Measurements from ENCODE around the gene PIEZO2.

Gene PIEZO2

DNA sequence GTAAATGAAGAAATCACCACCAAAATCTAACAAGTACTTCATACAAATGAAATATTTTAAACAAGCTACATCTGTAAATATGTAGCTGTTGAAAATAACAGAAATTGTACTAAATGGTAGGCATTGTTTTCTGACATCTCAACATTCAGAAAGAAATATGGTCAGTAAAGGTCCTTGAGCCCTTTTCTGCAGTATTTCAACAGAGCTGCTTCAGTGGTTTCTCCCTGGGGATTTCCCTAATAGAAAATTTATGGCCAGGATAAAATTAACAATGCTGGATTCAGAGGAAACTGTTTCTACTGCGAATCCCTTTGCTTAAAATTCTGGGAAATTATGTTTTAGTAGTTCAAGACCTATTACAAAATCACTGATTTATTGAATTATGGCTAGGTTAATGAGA lies 256.6 kb downstream of the PIEZO2 start (continued):
- TF ChIP-seq ZSCAN23 (tag by site-specific recombination; IDR thresholded peaks at IDR 0.05) = no peak

DNA sequence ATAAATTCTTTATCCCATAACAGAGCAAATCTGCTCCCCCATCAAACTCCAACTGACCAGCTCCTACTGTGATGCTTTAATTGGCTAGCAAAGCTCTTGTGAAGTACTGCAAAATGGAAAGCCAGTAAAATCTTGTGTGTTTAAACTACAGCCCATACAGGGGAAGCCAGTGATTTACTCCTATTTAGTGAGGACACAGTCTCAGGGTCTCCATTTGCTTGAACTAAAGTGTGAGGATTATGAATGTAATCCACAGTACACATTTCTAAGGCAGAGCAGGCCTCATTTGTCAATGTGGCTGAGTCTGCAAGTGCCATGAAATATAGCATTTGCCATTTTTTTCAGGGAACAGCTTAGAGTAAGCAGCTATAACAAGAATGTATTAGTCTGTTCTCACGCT lies 259.3 kb downstream of the PIEZO2 start:
- Histone ChIP-seq H3K4me3 (ENCODE audit: low read depth, low read length) (no peak overlapping the region), H3K27ac (ENCODE audit: extremely low read depth, low read depth, low read length) (no peak overlapping the region), H3K9me3 (ENCODE audit: control insufficient read depth, insufficient read depth, low read depth, low read length) (no peaks in the 10 kb centered on the region), H3K4me1 (ENCODE audit: control insufficient read depth, insufficient read depth, low read length) (0 out of 2 replicates have a peak, but pooled peaks cover 2% of the 10 kb centered on the region), H3K36me3 (ENCODE audit: control insufficient read depth in 2 of 2, insufficient read depth in 1 of 2, low read length in 2 of 2) (no peaks in the 10 kb centered on the region)
- CTCF ChIA-PET = no interaction called here
- TF ChIP-seq ZNF560 (tag by site-specific recombination; IDR thresholded peaks at IDR 0.05; ENCODE audit: borderline replicate concordance) (no peak), ZNF654 (tag by site-specific recombination; IDR thresholded peaks at IDR 0.05; ENCODE audit: low read depth) (no peak), ZNF521 (tag by site-specific recombination; IDR thresholded peaks at IDR 0.05) (no peak), ZNF248 (tag by site-specific recombination; IDR thresholded peaks at IDR 0.05) (no peak)
- TF ChIP-seq, protein P1, sequence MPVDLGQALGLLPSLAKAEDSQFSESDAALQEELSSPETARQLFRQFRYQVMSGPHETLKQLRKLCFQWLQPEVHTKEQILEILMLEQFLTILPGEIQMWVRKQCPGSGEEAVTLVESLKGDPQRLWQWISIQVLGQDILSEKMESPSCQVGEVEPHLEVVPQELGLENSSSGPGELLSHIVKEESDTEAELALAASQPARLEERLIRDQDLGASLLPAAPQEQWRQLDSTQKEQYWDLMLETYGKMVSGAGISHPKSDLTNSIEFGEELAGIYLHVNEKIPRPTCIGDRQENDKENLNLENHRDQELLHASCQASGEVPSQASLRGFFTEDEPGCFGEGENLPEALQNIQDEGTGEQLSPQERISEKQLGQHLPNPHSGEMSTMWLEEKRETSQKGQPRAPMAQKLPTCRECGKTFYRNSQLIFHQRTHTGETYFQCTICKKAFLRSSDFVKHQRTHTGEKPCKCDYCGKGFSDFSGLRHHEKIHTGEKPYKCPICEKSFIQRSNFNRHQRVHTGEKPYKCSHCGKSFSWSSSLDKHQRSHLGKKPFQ (tag by site-specific recombination; IDR thresholded peaks at IDR 0.05) = no peak
- TF ChIP-seq, protein P2, sequence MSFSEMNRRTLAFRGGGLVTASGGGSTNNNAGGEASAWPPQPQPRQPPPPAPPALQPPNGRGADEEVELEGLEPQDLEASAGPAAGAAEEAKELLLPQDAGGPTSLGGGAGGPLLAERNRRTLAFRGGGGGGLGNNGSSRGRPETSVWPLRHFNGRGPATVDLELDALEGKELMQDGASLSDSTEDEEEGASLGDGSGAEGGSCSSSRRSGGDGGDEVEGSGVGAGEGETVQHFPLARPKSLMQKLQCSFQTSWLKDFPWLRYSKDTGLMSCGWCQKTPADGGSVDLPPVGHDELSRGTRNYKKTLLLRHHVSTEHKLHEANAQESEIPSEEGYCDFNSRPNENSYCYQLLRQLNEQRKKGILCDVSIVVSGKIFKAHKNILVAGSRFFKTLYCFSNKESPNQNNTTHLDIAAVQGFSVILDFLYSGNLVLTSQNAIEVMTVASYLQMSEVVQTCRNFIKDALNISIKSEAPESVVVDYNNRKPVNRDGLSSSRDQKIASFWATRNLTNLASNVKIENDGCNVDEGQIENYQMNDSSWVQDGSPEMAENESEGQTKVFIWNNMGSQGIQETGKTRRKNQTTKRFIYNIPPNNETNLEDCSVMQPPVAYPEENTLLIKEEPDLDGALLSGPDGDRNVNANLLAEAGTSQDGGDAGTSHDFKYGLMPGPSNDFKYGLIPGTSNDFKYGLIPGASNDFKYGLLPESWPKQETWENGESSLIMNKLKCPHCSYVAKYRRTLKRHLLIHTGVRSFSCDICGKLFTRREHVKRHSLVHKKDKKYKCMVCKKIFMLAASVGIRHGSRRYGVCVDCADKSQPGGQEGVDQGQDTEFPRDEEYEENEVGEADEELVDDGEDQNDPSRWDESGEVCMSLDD (tag by site-specific recombination; IDR thresholded peaks at IDR 0.05) = no peak
- POLR2A ChIA-PET = no interaction called here

DNA sequence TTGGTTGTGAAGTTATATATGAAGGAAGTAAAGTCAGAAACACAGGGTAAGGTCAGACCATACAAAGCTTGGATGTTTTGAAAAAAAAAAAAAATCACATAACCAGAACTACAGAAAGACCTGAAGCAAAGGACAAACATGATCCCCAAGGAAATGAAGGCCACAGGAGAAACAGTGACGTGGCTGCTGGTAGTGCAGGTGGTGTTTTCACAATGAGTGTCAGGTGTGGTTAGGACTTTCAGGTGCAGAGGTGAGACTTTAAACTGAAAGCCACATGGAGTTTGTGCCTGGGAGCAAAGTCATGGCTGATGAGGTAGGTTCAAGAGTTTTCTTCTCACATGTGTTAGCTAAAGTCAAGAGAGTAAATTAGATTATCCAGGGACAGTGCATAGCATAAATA lies 270.7 kb downstream of the PIEZO2 start:
- TF ChIP-seq ZNF302 (tag by site-specific recombination; IDR thresholded peaks at IDR 0.05; ENCODE audit: low read depth) = no peak
- TF ChIP-seq ZNF394 (tag by site-specific recombination; IDR thresholded peaks at IDR 0.05; ENCODE audit: borderline replicate concordance) = no peak
- CTCF ChIA-PET = no interaction called here
- H3K27ac ChIP-seq (ENCODE audit: extremely low read depth, low read depth, low read length) = no peak overlapping the region
- no peaks in the 10 kb centered on the region; a peak in 1 of 3 replicates for H3K36me3 ChIP-seq (ENCODE audit: control insufficient read depth in 2 of 2, insufficient read depth in 1 of 2, low read length in 2 of 2)
- H3K4me1 ChIP-seq (ENCODE audit: control insufficient read depth, insufficient read depth, low read length) = no peaks in the 10 kb centered on the region
- H3K4me3 ChIP-seq (ENCODE audit: low read depth, low read length) = no peak overlapping the region
- no peaks in the 10 kb centered on the region for H3K9me3 ChIP-seq (ENCODE audit: control insufficient read depth, insufficient read depth, low read depth, low read length)
- POLR2A ChIA-PET = no interaction called here

DNA sequence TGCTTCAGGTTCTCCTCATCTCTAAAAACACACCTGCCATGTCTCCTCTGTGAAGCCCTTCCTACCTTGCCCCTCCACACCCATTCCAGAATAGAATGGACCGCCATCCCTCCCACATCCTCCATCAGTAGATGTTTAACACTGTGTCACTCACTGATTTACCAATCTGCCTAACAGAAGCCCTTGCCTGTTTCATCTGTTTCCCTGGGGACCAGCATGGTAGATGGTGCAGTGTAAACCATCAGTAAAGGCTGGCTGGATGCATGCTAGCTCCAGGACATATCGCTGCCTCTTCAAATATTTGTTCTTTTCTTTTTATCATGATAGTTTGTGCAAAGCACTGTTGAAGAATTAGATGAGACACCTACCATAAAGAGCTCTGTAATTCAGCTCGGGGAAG lies 271.4 kb downstream of the PIEZO2 start:
- no peak for TF ChIP-seq ZNF501 (tag by site-specific recombination; IDR thresholded peaks at IDR 0.05)
- TF ChIP-seq TRIM28 (IDR thresholded peaks at IDR 0.05; ENCODE audit: borderline replicate concordance, low read length) = no peak
- no peaks in the 10 kb centered on the region; a peak in 1 of 3 replicates for H3K36me3 ChIP-seq (ENCODE audit: control insufficient read depth in 2 of 2, insufficient read depth in 1 of 2, low read length in 2 of 2)
- no peaks in the 10 kb centered on the region for H3K9me3 ChIP-seq (ENCODE audit: control insufficient read depth, insufficient read depth, low read depth, low read length)
- no peaks in the 10 kb centered on the region for H3K4me1 ChIP-seq (ENCODE audit: control insufficient read depth, insufficient read depth, low read length)
- H3K4me3 ChIP-seq (ENCODE audit: low read depth, low read length) = no peak overlapping the region
- H3K27ac ChIP-seq (ENCODE audit: extremely low read depth, low read depth, low read length) = no peak overlapping the region
- CTCF ChIA-PET = interaction anchor here (1.0 kb wide), 1 partner anchor 276 kb away, joined by 5 read pairs; no protein-coding TSS in a partner anchor
- POLR2A ChIA-PET = no interaction called here

DNA sequence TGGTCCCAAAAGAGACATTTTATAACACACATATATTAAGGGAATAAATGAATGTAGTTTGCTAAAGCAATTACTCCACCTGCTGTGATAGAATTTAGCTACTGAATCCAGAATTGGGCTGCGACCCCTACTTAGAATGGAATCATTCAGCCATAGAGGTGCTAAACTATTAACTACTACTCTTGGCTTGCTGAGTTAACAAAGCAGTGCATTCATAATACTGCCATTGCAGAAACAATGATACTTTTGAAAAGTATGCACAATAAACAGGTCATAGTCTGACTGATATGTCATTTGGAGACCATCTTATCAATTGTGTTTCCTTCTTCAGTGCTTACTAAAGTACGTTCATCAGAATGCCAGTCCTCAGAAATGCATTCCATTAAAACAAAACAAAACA lies 273.6 kb downstream of the PIEZO2 start:
- Histone ChIP-seq H3K9me3 (ENCODE audit: control insufficient read depth, insufficient read depth, low read depth, low read length) (no peaks in the 10 kb centered on the region), H3K27ac (ENCODE audit: extremely low read depth, low read depth, low read length) (no peak overlapping the region), H3K4me1 (ENCODE audit: control insufficient read depth, insufficient read depth, low read length) (no peaks in the 10 kb centered on the region), H3K4me3 (ENCODE audit: low read depth, low read length) (no peak overlapping the region), H3K36me3 (ENCODE audit: control insufficient read depth in 2 of 2, insufficient read depth in 1 of 2, low read length in 2 of 2) (no peaks in the 10 kb centered on the region; a peak in 1 of 3 replicates)
- POLR2A ChIA-PET = no interaction called here
- CTCF ChIA-PET = interaction anchor here (0.9 kb wide), 1 partner anchor 25 kb away, joined by 4 read pairs; no protein-coding TSS in a partner anchor
- TF ChIP-seq, protein P3, sequence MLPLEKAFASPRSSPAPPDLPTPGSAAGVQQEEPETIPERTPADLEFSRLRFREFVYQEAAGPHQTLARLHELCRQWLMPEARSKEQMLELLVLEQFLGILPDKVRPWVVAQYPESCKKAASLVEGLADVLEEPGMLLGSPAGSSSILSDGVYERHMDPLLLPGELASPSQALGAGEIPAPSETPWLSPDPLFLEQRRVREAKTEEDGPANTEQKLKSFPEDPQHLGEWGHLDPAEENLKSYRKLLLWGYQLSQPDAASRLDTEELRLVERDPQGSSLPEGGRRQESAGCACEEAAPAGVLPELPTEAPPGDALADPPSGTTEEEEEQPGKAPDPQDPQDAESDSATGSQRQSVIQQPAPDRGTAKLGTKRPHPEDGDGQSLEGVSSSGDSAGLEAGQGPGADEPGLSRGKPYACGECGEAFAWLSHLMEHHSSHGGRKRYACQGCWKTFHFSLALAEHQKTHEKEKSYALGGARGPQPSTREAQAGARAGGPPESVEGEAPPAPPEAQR (tag by site-specific recombination; IDR thresholded peaks at IDR 0.05) = no peak
- TF ChIP-seq, protein P4, sequence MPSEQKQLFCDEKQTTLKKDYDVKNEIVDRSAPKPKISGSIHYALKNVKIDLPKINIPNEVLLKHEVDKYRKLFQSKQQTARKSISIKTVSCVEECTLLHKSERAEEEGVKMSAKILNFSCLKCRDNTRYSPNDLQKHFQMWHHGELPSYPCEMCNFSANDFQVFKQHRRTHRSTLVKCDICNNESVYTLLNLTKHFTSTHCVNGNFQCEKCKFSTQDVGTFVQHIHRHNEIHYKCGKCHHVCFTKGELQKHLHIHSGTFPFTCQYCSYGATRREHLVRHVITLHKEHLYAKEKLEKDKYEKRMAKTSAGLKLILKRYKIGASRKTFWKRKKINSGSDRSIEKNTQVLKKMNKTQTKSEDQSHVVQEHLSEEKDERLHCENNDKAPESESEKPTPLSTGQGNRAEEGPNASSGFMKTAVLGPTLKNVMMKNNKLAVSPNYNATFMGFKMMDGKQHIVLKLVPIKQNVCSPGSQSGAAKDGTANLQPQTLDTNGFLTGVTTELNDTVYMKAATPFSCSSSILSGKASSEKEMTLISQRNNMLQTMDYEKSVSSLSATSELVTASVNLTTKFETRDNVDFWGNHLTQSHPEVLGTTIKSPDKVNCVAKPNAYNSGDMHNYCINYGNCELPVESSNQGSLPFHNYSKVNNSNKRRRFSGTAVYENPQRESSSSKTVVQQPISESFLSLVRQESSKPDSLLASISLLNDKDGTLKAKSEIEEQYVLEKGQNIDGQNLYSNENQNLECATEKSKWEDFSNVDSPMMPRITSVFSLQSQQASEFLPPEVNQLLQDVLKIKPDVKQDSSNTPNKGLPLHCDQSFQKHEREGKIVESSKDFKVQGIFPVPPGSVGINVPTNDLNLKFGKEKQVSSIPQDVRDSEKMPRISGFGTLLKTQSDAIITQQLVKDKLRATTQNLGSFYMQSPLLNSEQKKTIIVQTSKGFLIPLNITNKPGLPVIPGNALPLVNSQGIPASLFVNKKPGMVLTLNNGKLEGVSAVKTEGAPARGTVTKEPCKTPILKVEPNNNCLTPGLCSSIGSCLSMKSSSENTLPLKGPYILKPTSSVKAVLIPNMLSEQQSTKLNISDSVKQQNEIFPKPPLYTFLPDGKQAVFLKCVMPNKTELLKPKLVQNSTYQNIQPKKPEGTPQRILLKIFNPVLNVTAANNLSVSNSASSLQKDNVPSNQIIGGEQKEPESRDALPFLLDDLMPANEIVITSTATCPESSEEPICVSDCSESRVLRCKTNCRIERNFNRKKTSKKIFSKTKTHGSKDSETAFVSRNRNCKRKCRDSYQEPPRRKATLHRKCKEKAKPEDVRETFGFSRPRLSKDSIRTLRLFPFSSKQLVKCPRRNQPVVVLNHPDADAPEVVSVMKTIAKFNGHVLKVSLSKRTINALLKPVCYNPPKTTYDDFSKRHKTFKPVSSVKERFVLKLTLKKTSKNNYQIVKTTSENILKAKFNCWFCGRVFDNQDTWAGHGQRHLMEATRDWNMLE (tag by site-specific recombination; conservative IDR thresholded peaks at IDR 0.05; ENCODE audit: low read depth) = no peak
- TF ChIP-seq MYNN (tag by site-specific recombination; IDR thresholded peaks at IDR 0.05; ENCODE audit: borderline replicate concordance) (no peak), ZNF140 (tag by site-specific recombination; IDR thresholded peaks at IDR 0.05) (no peak), ZBTB8A (tag by site-specific recombination; IDR thresholded peaks at IDR 0.05) (no peak)
